HG03175 (cell line): ENCODE data around the gene LSAMP.

Experiments
- ATAC-seq: cut with Tn5 transposase; IDR thresholded peaks from one replicate; pipeline ENCODE4 v1.9.1; 2021; ENCODE audit warnings: mild to moderate bottlenecking, moderate library complexity; ENCODE audit not compliant: unreplicated experiment

Gene LSAMP

DNA sequence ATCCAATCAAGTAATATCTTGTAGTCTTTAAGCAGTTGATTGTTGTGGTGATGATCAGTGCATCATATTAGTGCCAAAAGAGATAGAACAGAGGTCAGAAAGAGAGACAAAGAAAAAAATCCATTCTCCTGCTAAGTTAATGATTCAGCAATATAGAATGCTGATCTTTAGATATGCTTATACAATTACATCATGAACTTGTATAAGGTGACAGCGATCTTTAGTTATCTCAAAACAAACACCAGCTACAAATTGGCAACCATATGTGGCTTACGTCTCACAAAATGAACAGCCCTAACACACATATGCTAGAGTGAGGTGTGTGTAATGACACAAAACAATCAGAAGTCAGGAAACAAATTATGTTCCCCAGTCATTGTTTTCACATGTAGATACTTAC, 12.5 kb downstream of the LSAMP start:
- ATAC-seq = no peak

- ATAC-seq = no peak
Measured at GRCh38 chr3:116429479-116430269, 15.6 kb downstream of the LSAMP start.

GRCh38 chr3:116426036-116426435, 19.3 kb downstream of the LSAMP start:
- ATAC-seq = no peak

DNA sequence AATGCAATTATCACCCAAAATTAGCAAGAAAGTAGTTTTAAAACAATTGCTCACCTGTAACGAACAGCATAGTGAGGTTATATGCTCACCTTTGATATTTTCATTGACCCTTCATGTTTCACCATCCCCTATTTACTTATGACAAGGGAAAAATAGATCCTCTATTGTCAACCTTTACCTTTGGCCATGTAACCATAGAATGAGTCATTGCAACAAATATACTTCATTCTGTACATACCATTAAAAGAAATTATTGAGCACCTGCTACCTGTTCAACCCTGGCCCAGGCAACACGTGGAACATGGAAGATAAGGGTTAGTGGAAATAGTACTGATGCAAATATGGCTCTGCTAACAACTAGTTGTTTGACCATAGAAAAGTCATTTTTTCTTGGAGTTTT, 20.2 kb downstream of the LSAMP start:
- no peak for ATAC-seq

- ATAC-seq = no peak
Measured at GRCh38 chr3:116423945-116424344, 21.3 kb downstream of the LSAMP start.

GRCh38 chr3:116423374-116423773, 21.9 kb downstream of the LSAMP start:
- no peak for ATAC-seq

DNA sequence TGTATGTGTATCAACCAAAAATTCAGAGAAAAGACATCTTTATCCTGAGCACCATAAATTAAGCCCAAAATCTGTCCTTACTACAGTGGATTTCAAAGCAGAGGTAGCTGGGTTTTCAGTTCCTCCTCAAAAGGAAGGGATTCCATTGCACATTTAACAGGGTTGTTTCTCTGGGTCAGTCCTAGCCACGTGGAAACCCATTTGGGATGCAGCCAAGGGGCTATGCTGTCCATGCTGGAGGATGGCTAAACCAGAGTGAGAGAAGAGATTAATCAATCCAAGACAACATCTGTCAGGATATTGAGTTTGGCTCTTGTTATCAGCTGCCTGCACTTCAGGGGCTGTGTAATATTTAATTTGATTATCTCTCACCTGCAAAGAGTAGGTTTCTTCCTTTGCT, 28.1 kb downstream of the LSAMP start:
- no peak for ATAC-seq

DNA sequence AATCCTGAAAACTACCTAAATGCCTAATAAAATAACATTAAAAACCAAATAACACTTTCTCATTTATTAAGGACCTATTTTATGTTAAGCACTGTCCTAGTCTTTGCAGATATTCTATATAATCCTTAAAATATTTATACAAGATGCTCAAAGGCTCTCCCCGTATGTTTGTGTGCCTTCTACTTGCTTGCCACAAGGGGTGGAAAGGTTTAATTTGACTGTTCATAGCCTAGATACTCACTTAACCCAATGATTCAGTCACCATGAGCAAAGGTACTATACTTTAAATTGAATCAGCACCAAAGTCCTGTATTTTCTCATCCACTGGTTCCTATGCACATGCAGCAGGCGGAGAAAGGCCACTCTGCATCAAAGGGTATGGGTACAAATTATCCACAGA, 32.0 kb downstream of the LSAMP start:
- no peak for ATAC-seq

DNA sequence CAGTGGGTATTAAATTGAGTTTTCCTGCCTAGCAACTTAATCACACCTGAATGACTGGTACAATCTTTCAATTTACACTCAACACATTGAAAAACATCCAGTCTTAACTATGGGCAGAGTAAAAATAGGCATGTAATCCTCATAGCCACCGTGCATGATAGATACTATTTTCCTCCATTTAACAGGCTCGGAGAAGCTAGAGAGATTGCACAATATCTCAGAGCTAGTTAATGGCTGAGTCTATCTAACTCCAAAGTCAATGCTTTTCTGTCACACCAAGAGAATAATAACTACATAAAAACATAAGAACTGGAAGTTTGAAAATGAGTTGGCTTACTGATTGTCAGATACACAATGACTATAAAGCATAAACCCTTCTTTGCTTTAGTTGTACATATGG, 36.8 kb downstream of the LSAMP start:
- no peak for ATAC-seq

DNA sequence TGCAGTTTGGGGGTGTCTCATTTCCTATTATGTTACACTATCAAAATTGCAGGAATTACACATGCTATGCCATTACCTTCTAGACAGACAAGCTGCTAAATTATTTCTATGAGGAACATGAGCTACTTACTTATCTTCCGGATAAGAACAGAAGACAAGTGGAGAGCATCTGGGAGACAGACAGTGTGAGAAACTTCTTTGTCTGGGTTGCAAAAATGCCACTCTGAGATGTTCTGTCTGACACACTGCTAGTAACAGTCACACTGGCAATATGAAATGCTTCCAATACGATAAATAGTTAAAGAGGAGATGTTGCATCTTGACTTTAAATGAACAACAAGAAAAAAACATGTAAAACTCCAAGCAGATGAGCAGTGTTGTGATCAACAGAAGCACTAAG, 40.1 kb downstream of the LSAMP start:
- ATAC-seq = no peak

DNA sequence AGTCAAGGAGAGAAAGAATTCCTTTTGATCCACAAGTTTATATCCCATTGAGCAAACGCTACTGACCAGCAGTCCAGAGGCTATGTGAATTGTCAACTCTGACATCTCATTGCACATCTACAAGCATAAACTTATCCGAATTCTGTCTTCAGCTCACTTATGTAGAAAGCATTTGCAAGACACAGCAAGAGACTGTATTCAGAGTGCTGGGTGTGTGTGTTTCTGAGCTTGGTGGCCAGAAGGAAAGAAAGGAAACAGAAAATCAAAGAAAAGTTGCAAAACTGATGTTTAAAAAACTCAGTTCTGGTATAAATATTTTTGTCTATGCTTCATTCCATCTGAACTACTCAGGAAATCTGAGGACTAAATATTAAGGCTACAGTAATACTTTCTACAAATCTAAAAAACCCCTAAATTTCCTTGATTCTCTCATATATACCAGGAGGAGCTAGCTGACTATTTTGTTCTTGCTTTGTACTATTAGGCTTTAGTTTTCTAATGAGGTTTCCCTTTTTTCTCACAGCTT, 45.5 kb downstream of the LSAMP start:
- ATAC-seq = no peak

DNA sequence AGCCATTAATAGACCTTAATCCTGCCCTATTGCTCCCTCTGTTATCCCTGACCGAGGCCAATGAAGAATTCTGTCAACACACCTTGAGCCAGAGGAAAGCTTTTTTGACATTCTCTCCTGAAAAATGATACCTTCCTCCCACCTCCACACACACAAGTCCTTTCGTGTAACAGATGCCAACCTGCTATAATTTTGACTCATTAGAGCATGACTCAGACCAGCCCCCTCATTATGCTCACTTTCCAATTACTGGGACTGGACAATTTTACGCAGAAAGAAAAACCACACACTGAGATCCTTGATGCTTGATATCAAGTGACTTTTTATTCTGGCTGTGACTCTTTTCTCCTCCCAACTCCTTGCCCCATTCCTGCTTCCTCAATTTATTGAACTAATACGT, 50.9 kb downstream of the LSAMP start:
- ATAC-seq = no peak

DNA sequence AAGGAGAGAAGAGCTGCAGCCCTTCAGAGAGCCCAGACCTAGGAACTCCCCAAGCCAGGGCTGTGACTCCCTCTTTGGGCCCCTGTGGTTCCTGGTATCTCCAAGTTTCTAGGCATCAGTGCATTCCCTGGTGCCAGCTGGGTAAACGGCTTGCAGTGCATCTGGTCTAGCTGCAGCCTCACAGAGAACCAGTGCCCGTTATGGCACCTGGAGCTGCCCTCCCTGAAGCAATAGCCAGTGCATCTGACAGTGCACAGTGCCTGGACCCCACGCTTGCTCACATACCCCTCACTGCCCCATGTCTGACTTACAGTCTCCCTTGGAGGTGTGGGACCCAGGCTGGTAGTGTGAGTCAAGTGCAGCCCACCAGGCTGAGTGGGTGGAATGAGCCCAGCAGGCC, 52.1 kb downstream of the LSAMP start:
- no peak for ATAC-seq

DNA sequence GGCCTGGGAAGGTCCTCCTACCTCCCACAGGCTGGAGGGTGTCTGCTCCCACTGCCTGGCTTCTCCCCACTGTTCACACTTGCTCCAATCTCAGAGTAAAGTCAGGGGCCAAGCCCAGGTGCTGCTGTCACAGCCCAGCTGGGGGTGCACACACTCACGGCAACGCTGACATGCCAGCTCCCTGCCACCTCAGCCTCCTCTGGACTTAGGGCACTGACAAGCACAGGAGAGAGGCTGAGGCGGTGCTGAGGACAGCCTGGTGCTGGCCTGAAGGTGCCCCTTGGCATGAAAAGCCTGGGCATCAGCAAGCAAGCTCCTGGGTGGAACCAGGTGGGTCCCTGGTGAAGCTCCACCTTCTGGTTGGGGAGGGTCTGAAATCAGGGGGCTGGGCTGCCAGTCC, 53.0 kb downstream of the LSAMP start:
- no peak for ATAC-seq

DNA sequence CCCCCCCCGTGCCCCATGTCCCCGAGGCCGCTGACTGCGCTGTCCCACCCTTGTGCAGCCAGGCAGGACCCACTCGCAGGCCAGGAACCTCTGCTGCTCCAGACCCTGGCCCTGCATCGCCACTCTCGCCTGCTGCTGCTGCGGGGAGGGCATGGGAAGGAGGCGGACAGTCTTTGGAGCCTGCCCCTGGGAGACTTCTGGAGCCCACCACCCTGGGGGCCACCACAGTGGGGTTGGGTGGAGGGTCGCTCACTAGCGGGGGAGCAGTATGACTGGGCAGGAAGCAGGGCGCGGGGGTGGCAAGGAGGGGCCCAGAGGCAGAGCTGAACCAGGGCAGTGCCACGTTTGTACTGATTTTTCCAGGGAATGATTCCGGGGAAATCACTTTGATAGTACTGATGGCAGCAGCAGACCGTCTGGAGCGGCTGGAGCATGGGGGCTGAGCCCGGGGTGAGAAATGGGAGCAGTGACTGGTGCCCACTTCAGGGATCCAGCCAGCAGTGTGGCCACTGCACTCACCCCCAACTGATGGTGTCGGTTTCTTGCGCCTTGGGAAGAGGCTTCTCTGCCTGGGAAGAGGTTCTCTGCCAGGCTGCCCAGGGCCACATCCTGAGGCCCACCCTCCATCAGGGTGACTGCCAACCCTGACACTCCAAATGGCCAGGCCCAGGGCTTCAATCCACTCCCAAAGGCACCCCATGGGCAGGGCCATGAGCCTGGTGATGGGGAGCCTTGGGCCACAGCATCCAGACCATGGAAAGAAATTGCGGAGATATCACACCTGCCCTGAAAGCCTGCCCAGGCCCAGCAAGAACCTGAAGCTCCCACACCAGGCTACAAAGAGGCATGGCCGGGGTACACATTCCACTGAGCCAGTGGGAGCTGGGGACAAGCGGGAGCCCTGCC, 53.7 kb downstream of the LSAMP start:
- ATAC-seq = no peak

GRCh38 chr3:116390318-116390717, 55.0 kb downstream of the LSAMP start:
- ATAC-seq = no peak

- ATAC-seq = no peak
Measured at GRCh38 chr3:116388867-116389385, 56.4 kb downstream of the LSAMP start.

DNA sequence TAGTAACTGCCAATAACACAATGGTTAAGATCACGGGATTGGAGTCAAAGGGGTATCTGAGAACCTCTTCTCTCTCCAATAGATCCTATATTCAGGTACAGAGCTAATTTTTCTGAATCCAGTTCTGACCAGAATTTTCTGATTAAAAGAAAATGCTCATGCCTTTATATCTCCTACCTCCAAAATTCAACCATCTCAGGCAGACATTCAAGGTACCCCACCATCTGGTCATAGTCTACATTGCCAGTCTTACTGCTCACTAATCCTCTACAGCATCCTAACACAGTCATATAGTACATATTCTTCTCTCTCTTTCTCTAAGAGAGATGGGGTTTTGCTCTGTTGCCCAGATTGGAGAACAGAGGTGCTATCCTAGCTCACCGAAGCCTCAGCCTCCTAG, 59.1 kb downstream of the LSAMP start:
- ATAC-seq = no peak

- ATAC-seq = no peak
Measured at GRCh38 chr3:116384717-116385116, 60.6 kb downstream of the LSAMP start.

DNA sequence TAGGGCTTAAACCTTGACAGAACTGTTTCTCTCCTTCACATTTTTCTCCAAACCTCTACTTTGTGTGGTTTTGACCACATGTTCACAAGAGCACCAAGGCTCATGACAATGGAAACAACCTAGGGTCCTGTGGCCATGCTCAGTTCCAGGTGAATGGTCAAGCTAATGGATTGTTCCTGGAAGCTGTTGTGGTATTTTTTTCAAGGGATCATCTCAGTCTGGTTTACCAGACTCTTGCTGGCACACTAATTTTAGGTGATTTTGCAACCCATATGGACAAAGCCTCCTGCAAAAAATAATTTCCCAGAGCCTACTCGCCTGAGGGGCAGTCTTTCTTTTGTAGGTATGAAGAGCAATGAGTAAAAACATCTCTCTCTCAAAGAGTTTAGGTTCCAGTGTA, 67.2 kb downstream of the LSAMP start:
- no peak for ATAC-seq

GRCh38 chr3:116374901-116375300, 70.4 kb downstream of the LSAMP start:
- no peak for ATAC-seq
